G401.6 (cell line): ENCODE data around the gene U2SURP.
"Not testable (repeated sequence)": the region's sequence is repeated elsewhere in the genome, so short reads cannot be mapped to it uniquely, and the experiment has no call there.

Experiments
- FAIRE-seq: peaks from 2 replicates; lab custom pipeline; 2012; peaks lifted over from hg19 to GRCh38; lab: Jason Lieb, UNC

The U2SURP gene

DNA sequence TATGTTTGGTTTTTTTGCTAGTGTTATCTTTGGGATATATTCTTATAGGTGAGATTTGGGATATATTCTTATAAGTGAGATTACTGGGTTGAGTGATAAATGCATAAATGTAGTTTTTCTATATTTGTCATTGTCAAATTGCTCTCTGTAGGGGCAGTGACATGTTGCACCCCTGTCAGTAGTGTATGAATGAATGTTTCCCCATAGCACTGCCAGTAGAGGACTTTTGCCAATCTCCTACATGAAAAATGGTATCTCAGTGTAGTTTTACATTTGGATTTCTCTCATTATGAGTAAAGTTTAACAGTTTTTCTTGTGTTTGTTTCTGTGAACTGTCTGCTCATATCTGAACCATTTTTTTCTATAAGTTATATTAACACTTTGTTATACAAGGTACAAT is 13.6 kb downstream of the U2SURP start:
- FAIRE-seq = no peak

DNA sequence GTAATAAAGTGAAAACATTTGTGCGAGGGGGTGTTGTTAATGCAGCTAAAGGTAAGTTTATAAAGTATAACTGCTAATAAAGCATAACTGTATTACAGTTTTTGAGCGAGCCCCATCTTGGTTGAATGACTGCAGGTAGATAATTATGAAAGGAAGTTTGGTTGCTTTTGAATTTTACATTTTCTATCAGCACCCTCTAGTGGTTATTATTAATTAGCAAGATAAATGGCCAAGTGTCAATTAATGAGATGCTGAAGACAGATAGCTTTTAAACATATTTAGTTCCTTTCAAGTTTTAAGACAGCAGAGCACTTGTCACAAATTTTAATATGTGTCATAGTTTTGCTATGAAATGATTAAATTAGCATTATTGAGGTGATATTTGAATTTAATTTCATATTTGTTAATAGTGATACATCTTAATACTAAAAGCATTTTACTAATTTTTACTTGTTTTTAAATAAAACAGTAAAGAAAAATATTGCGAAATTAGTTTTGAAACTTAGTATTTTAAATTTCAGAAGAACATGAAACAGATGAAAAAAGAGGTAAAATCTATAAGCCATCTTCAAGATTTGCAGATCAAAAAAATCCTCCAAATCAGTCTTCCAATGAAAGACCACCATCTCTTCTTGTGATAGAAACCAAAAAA is 15.1 kb downstream of the U2SURP start:
- FAIRE-seq = peak; percentile 57

DNA sequence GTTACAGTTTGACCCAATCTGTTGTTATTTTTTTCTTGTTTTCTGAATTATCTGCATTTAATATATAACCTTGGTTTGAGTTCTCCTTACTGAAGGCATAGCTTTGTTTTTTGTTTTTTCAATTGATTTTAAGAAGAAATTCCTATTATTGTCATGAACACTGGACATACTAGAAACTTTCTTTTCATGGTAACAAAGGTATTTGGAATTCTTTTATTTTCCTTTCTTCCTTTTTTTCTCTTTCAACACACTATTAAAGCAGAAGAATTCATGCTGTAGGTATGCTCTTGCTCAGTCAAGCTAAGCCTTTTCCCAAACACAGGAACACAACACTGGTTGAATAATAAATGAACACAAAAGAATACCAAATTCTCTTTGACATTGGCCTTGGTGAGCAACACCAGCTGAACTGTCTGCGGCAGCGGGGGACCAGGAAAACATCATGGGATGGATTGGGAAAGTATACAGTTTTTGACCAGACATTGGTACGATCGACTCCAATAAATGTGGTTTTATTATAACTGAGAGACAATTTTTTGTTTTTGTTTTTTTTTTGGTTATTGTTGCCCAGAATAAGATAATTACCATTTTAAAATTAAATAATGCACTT is 23.1 kb downstream of the U2SURP start:
- FAIRE-seq = no peak

DNA sequence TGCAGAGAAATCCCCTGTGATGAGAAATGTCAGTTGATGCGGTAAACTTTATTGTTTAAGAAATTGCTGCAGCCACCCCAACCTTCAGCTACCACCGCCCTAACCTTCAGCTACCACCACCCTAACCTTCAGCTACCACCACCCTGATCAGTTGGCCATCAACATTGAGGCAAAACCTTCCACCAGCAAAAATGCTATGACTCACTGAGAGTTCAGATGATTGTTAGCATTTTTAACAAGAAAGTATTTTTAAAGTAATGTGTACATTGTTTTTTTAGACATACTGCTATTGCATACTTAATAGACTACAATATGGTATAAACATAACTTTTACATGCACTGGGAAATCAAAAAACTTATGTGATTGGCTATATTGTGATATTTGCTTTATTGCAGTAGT is 30.0 kb downstream of the U2SURP start:
- no peak for FAIRE-seq

DNA sequence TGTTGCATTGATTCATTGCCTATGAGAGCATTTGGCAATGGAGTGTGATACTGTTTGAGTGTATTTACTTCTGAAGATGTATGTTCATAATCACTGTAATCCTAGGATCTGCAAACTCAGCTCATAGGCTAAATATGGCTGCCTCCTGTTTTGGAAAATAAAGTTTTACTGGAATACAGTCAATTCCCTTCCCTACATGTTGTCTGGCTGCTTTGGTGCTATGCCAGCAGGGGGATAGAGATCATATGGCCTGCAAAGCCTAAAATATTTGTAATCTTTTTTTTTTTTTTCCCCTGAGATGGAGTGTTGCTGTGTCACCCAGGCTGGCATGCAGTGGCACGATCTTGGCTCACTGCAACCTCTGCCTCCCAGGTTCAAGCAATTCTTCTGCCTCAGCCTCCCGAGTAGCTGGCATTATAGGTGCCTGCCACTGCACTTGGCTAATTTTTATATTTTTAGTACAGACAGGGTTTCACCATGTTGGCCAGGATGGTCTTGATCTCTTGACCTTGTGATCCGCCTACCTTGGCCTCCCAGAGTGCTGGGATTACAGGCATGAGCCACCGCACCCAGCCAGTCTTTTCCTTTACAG is 30.5 kb downstream of the U2SURP start:
- not testable (repeated sequence) for FAIRE-seq

DNA sequence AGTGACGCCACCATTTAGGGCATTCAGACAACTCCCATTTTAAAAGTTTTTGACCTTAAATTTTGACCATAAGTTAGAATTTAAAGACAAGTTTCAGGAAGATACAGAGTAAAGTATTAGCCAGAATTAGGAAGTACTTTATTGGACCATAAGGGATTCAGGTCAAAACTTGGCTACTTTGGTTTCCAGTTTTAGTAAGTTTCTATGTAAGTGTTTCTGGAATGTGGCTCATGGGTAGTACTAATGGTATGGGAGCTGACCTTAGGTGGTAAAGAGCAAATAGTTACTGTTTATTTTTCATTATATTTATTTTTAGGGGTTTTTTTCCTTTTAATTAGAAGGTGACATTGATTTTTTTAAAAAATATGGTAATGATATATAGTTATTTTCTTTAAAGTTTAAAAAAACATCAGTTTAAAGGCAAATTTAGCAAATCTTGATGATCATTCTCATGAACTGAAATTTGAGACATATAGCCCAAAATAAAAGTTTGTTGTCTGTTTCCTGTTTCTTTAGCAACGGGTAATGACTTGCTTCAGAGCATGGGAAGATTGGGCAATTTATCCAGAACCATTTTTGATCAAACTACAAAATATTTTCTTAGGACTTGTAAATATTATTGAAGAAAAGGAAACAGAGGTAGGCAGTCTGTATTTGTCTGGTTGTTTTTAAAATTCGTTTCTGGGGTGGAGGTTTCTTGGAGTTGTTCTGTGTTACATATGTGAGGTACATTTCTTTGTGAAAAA is 34.3 kb downstream of the U2SURP start:
- FAIRE-seq = peak; percentile 40

DNA sequence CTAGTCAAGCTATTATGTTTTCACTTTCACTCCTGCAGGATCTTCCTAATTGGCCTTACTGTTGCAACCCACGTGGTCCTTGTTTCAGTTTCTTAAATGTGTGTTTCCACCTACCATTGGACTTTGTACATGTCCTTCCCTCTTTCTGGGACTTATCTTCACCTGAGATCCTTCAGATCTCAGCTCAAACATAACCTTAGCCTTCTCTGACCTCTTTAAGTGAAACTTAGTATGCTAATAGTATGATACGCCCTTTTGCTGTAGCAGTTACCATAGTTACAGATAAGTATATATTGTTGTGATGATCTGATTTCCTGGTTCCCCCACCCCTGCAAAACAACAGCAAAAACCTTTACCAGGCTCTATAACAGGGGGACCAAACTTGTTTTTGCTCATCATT is 35.2 kb downstream of the U2SURP start:
- no peak for FAIRE-seq

DNA sequence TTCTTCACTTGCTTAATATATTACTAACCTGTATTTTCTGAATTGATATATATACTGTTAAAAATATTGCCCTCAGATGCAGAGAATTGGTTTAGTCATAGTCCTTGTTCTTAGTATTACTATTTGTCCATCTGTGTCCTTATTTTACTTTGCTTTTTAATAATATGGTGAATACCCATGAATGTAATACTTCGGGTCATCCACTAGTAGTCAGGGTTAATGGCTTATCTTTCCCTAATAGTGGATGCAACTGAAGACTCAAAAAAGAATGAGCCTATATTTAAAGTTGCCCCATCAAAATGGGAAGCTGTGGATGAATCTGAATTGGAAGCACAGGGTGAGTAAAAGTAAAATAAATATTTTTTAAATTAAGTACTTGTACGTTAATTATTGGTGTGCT is 36.5 kb downstream of the U2SURP start:
- peak; percentile 13 for FAIRE-seq

DNA sequence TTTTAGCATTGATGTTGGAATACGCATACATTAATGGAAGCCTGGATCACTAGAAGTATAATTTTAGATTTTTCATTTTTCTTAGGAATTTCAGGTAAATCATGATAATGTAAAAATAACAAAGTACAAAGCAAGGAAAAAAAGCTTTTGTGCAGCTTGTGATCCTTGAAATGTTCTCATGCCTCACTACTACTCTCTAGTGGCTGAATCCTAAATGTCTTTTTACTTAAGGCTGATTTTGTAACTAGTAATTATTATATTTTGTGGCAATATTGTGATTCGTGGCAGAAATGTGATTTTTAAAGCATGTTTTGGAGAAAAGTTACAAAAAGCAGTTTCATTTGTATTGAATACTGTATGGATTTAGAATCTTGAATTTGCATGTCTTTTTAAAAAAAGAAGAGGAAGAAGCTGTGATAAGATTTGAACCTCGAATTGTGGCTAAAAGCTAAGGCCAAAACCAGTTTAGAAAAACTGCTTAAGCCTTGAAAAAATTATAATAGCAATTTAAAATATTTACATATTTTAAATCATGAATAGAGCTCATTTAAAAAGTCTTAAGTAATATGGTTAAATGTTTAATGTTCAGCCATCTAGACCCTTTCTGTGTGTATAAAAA is 39.0 kb downstream of the U2SURP start:
- peak; percentile 97 for FAIRE-seq

DNA sequence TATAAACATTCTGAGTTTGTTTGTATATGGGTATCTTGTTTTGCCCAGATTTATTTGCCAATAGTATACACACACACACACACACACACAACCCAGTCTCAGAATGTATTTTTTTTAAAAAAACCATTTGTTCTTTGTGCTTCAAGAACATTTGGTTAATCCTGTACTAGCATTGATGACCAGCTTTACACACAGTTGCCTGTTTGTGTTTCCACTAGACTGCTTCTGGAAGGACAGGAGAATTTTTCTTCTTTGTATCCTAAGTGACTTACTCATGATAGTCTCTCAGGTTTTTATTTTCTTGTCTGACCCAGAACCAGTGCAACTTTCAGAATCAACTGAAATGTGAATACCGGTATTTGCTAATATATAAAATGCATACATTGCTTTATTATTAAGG is 40.5 kb downstream of the U2SURP start:
- FAIRE-seq = no peak

DNA sequence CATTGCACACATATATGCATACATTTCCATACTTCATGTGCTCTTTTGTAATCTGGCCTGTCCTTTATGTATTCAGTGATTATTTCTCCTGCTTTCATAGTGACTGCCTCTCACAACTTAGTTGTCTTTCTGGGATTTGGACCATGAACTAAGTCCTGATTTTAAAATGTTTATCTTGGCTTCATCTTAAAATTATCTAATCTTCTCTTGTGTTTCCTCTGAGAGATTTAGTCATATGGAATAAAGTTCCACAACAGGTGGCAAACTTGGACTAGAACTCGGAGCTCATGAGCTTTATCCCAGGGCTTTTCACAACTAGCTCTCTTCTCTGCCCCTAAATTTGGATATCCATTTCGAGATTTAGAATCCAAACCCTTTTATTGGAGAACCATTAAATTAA is 44.3 kb downstream of the U2SURP start:
- no peak for FAIRE-seq

DNA sequence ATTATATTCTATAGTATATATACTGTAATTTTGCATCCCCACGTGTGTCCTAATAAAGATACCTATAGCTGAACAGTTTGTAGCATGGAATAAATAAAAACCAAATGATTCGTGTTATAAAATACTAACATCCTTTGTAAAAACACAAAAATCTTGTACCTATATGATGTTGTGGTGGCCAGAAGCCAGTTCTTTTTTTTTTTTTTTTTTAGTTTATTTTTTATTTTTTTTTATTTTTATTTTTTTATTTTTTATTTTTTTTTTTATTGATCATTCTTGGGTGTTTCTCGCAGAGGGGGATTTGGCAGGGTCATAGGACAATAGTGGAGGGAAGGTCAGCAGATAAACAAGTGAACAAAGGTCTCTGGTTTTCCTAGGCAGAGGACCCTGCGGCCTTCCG is 44.7 kb downstream of the U2SURP start:
- FAIRE-seq = peak; percentile 49

DNA sequence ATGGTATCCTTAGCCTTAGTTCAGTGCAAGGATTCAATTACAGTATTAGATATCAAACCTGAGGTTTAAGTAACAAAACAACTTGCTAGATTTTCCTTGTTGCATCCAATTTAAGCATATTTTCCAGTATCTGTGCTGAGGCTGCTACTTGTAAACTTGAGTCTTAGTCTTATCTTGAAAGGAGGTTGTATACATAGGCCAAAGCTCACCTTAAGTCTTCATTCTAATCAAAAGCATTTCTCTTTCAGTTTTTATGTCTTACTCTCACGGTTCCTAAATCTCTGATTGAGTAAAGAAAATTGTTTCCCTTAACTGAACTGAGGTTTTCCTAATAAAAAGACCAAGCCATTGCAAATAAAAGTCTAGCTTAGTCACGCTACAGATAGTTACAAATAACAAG is 52.6 kb downstream of the U2SURP start:
- no peak for FAIRE-seq

DNA sequence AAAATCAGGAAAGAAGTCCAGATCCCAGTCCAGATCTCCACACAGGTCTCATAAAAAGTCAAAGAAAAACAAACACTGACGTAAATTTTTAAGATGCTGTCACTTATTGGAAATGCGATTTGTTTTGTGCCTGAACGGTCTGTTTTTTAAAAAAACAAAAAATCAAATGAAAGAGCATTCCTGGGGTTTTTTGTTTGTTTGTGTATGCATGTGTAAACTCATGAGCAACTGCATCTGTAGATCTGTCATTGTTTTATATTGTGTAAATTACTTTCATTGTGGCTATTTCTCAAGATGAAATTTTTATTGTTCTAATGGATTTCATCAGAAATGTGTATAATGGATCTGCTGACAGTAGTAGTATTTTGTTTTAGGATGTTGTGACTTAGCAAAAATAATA is 55.0 kb downstream of the U2SURP start:
- FAIRE-seq = no peak

DNA sequence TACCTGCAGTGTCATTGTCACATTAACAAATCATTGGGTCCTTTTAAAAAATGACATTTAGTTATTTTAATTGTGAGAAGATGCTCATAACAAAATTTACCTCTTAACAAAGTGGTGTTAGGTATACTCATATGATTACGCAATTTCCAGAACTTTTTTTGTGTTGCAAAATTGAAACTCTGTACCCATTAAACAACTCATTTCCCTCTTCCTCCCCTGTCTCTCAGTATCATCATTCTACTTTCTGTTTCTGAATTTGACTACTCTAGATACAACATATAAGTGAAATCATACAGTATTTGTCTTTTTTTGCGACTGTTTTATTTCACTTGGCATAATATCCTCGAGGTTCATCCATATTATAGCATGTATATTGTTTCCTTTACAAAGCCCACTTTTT is 59.5 kb downstream of the U2SURP start:
- FAIRE-seq = no peak

DNA sequence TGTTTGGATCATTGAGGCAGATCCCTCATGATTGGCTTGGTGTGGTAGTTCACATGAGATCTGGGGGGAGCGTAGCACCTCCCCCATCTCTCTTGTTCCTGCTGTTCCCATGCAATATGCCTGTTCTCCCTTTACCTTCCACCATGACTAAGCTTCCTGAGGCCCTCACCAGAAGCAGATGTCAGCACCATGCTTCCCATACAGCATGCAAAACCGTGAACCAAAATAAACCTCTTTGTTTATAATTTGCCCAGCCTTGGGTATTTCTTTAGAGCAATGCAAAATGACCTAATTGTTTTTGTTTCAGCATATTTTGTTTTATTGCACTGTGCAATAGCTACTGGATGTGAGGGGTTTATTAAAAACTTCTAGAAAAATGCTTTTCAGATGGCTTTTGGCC is 61.6 kb downstream of the U2SURP start:
- FAIRE-seq = no peak

DNA sequence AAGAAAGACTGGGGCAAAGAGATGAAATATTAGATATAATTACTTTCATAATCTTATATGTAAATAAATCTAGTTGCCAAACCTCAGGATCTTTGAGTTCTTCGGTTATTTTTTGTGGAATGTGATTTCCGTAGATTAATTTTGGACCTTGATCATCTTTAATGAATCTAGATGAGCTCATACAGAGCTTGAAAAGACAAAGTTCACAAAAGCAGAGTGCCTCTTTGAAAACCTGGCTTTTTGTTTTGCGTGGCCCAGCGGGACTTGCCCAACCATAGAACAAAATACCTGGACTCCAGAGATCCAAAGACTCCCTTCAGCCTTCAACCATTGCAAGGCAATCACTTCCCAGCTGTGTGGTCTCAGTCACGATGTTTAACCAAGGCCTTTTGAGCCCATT is 63.4 kb downstream of the U2SURP start:
- no peak for FAIRE-seq

DNA sequence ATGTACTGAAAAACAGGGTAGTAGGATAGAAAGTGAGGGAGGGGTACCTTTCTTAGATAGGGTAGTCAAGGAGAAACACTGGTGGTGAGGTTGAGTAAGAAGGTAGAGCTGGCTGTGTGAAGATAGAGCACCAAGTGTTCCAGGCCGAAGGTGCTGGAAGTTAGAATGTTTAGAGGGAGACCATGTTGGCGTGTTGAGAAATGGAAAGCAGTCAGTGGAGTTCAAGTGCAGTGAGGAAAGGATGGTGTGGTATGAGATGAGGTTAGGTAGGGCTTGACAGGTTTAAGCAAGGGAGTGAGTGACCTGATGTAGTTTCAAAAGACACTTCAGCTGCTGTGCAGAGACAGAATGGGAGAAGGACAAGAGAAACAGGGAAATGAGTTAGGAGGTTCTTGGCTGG is 64.0 kb downstream of the U2SURP start:
- FAIRE-seq = no peak

DNA sequence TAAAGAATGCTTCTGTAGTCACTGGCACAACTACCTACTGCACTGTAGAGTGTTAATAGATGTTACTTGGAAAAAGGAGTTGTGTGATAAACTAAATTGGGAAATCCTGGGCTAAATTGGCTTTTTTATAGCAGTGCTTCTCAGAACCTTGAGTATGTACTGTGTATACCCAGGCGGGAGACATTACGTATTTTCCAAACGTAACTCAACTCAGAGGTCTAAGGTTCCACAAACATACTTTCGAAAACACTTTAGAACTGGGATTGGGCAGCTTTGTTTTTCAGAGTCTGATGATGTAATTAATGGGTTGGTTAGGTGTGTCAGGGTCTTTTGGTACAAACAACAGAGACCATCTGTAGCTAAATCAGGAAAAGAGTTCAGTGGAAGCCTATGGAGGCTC is 64.7 kb downstream of the U2SURP start:
- FAIRE-seq = no peak

DNA sequence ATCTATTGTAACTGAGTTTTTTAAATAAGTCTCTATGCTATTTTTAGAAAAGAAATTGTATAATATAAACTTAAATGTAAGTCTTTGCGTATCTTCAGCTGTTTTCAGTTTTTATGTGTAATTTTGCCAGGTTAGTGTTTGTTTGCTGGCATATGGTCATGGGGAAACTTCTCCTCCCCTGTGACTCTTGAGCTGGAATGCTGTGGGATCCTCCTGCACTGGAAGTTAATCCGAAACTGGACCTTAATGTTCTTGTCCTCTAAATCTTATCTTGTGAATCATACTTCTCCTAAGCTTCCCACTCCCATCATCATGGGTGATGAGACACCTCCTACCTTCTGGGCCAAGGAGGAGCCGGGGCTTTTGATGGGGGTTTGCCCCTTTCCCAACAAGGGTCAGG is 65.8 kb downstream of the U2SURP start:
- FAIRE-seq = no peak

DNA sequence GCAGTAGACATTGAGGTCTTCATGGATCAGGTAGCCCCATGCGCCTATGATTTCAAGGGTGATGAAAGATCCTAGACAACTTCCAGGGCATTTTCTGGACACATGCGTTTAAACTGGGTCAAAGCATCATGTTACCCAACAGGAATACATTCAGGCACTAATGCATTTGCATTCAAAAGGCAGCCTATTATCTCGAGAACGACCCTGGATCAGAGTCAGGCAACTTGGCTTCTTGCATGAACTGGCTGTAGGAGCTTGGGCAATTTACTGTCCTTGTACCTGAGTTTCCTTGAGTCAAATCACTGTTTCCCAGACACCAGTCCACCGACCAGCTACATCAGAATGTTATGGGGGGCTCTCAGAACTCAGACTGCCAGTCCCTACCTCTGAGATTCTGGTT is 66.7 kb downstream of the U2SURP start:
- FAIRE-seq = no peak

DNA sequence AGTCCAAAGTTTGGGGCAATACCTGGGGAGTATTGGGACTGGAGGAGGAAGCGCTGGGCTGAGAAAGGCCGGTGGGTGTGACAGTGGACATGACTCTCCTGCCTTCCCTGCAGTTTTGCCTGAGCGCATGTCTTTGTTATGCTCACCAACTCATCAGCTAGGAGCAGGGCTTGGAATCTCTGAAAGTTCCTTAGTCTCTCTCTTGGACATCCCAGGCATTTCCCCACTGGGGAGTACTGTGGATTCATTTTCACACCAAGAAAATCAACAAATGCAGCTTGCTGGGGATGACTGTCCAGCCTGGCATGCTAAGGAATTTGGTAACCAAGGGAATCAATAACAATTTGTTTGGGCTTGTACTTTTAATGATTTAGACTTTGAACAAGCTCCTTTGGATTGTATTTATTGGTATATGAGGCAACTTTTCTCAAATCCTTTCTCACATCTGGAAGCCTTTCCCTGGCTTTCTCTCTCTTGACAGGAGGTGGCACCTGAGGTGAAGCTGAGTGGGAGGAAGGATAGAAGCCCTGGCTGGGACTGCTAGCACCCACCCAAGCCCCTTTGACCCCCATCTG is 69.7 kb downstream of the U2SURP start:
- FAIRE-seq = no peak

DNA sequence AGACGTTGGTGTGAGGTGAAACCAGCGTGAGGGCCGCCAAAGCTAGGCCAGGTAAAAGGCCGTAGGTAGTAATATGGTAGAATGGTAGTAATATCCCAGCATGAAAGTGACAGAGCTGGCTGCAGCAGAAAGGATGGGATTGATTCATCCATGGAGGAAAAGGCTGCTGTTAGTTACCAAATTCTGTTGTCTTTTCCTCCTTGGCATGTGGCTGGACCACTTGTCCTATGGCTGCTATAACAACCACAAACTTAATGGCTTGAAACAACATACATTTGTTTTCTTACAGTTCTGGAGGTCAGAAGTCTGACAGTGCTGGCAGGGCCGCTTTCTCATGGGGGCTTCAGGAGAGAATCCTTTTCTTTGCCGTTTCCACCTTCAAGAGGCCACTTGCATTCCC is 70.4 kb downstream of the U2SURP start:
- FAIRE-seq = no peak
